ENCODE measurements around the gene SRCIN1. TPM values are rescaled to one million over a fixed set of nuclear protein-coding genes. Genes with fewer than 3 reads are reported as not detected.

SRCIN1 gene
- total RNA-seq, 1 donor from 2014 or later, result 2.1 TPM

GRCh38 chr17:38567350-38567749 lies 38.4 kb downstream of the SRCIN1 start:
- Histone ChIP-seq H3K9me3 (no peaks in the 10 kb centered on the region), H3K4me1 (peaks cover 5% of the 10 kb centered on the region), H3K27ac (no peak overlapping the region), H3K4me3 (no peak overlapping the region), H3K27me3 (peaks cover 79% of the 10 kb centered on the region), H3K36me3 (no peaks in the 10 kb centered on the region)
- intact Hi-C loops (cut with DNase I), result loop anchor here (10.0 kb wide), 1 partner anchor 97 kb away; no protein-coding TSS in a partner anchor
- TF ChIP-seq CTCF (IDR thresholded peaks at IDR 0.05), result no peak
- DNase-seq (no peak), ATAC-seq (no peak)

GRCh38 chr17:38566666-38567031 lies 39.1 kb downstream of the SRCIN1 start:
- Histone ChIP-seq H3K27ac (no peak overlapping the region), H3K27me3 (peaks cover 80% of the 10 kb centered on the region), H3K4me3 (no peak overlapping the region), H3K4me1 (no peaks in the 10 kb centered on the region), H3K9me3 (no peaks in the 10 kb centered on the region), H3K36me3 (no peaks in the 10 kb centered on the region)
- ATAC-seq (no peak), DNase-seq (no peak)
- no peak for TF ChIP-seq CTCF (IDR thresholded peaks at IDR 0.05)
- intact Hi-C loops (cut with DNase I), result loop anchor here (10.0 kb wide), 1 partner anchor 98 kb away; no protein-coding TSS in a partner anchor

GRCh38 chr17:38565853-38566665 lies 39.7 kb downstream of the SRCIN1 start:
- no peak for TF ChIP-seq CTCF (IDR thresholded peaks at IDR 0.05)
- H3K9me3 ChIP-seq, result no peaks in the 10 kb centered on the region
- no peak overlapping the region for H3K27ac ChIP-seq
- H3K27me3 ChIP-seq, result peaks cover 80% of the 10 kb centered on the region
- no peak overlapping the region for H3K4me3 ChIP-seq
- intact Hi-C loops (cut with DNase I), result loop anchor here (10.0 kb wide), 1 partner anchor 99 kb away; no protein-coding TSS in a partner anchor
- no peaks in the 10 kb centered on the region for H3K4me1 ChIP-seq
- ATAC-seq, result no peak
- no peaks in the 10 kb centered on the region for H3K36me3 ChIP-seq
- no peak for DNase-seq

- Histone ChIP-seq H3K4me3 (no peak overlapping the region), H3K36me3 (no peaks in the 10 kb centered on the region), H3K4me1 (peaks cover 5% of the 10 kb centered on the region), H3K9me3 (no peaks in the 10 kb centered on the region), H3K27ac (no peak overlapping the region), H3K27me3 (peaks cover 88% of the 10 kb centered on the region)
- TF ChIP-seq CTCF (IDR thresholded peaks at IDR 0.05), result no peak
- ATAC-seq (no peak), DNase-seq (no peak)
- intact Hi-C loops (cut with DNase I), result loop anchor here (10.0 kb wide), 1 partner anchor 100 kb away; no protein-coding TSS in a partner anchor
Measured at GRCh38 chr17:38564869-38565268, 40.9 kb downstream of the SRCIN1 start.

- ATAC-seq, result no peak
- intact Hi-C loops (cut with DNase I), result loop anchor here (10.0 kb wide), 1 partner anchor 100 kb away; no protein-coding TSS in a partner anchor
- no peak for DNase-seq
- TF ChIP-seq CTCF (IDR thresholded peaks at IDR 0.05), result no peak
- H3K36me3 ChIP-seq, result no peaks in the 10 kb centered on the region
- no peak overlapping the region for H3K4me3 ChIP-seq
- no peak overlapping the region for H3K27ac ChIP-seq
- no peaks in the 10 kb centered on the region for H3K9me3 ChIP-seq
- H3K4me1 ChIP-seq, result peaks cover 10% of the 10 kb centered on the region
- peaks cover 92% of the 10 kb centered on the region for H3K27me3 ChIP-seq
Measured at GRCh38 chr17:38564254-38564837, 41.4 kb downstream of the SRCIN1 start.

Data from upper lobe of right lung (tissue), 1 donor.